Stimulated activated CD4-positive, alpha-beta T cell treated with anti-CD3 and anti-CD28 coated beads, Interleukin-15, amount 100 ng/mL, for 24 hours (primary cell): ENCODE measurements around the gene BTN1A1.
A peak's percentile ranks its signal among the peaks of the same experiment; 100 is the strongest.
"Not testable (repeated sequence)": the region's sequence is repeated elsewhere in the genome, so short reads cannot be mapped to it uniquely, and the experiment has no call there.

Experiments used
- DNase-seq: peaks from one replicate; pipeline ENCODE4 v3.0.0-alpha.2; 2020

BTN1A1 gene

DNA sequence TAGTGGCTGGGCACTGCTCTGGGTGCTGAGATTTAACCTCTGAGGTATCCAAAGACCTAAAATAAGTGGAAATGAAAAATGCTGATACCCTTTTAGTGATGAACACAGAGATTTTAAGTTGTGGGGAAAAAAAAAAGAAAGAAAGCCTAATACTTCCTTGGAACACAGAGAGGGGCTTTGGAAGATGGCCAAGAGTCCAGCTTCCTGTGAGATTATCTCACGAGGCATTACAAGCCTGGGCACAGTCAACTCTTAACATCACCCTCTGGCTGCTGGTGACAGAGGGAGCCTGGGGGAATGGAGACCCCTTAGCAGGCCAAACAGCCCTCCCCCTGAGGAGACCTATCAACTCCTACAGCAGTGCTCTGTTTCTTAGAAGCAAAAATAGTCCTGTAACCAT, 22.7 kb upstream of the BTN1A1 start:
- DNase-seq = no peak

DNA sequence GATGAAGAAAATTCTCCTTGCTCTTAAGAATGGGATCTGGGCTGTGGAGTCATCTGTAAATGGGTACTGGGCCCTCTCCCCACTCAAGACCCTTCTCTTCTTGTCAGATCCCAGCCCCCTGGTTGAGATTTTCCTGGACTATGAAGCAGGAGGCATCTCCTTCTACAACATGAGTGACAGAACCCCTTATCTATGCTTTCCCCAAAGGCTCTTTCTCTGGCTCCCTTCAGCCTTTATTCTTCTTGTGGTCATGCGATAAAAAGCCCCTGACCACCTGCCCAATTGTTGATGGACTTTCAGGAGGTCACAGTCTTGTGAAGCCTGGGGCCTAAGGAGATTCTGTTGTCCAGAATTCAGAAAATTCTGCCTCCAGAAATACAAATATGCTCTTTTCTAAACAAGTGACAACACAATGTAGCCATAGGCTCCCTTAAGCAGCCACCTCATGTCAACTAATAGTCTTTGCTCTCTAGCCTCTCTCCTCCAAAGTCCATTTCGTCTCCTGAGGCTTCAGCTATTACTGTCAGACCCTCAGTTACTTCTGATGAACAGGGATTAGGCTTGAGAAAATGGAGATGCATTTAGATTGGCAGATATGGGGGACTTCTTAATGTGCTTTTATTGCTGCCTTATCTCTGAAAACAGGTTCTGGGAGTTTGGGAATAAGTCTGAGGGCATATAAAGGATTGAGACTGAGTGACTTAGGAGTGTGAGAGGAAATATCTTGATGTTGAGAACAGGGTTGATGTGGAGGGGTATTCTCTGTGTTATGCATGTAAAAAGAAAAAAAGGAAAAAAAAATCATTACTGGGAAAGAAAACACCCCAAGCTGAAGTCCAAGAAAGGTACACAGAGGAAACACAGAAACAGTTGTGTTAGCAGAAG, 21.8 kb upstream of the BTN1A1 start:
- no peak for DNase-seq

GRCh38 chr6:26478985-26479278, 21.2 kb upstream of the BTN1A1 start:
- DNase-seq = no peak

DNA sequence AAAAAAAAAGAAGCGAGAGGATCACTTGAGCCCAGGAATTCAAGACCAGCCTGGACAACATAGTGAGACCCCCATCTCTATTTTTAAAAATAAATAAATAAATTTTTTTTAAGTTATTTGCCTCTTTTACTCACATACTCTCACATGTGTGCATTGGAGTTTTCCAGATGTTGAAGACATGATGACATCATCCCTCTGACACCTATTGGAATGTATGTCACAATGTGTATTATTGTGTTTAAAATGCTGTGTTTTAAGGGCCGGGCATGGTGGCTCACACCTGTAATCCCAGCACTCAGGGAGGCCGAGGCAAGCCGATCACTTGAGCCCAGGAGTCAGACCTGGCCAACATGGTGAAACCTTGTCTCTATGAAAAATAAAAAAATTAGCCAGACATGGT, 17.8 kb upstream of the BTN1A1 start:
- no peak for DNase-seq

GRCh38 chr6:26483727-26484126, 16.4 kb upstream of the BTN1A1 start:
- DNase-seq = no peak

DNA sequence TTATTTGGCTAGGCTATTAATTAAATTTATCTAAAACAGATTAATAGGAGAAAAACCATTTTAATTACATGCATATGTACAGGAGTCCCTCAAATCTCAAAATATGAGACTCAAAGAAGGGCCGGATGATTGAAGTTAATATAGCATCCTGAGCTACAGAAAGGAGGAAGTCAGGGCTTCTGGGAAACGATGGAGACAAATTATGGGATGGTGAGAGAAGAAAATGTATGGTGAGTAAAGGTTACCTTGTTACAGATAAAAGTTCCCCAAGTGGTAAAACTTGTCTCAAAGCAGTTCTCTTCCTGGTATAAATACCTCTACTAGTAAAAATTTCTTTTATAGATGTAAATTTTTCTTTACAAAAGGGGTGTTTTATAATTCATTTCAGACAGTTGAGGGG, 15.9 kb upstream of the BTN1A1 start:
- no peak for DNase-seq

DNA sequence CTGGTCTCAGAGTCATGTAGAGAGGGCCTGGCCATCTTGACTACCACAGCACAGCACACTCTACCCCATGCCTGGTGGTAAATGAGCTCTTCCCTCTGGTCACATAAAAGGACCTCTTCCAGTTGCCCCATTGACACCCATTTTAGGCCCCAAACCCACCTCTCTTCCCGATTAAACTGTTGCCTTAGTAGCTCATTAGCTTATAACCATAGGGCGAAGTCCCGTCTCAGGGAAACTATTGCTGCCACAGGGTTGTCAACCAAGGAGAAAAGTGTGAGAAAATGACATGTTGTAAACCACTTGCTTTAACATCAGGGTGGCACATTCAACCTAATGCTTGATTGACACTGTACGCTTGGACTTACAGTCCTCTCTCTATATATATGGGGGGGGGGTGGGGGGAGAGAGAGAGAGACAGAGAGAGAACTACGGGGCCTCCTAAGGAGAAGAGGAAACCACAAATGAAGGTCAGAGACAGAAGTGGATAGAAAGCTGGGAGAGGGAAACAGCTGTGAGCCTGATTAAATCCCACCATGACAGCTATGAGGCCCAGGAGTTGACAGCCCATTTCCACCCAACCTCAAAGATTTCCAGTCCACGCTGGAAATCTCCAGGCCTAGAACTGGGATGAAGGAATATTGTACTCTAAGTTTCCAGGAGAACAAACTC, 14.9 kb upstream of the BTN1A1 start:
- no peak for DNase-seq

DNA sequence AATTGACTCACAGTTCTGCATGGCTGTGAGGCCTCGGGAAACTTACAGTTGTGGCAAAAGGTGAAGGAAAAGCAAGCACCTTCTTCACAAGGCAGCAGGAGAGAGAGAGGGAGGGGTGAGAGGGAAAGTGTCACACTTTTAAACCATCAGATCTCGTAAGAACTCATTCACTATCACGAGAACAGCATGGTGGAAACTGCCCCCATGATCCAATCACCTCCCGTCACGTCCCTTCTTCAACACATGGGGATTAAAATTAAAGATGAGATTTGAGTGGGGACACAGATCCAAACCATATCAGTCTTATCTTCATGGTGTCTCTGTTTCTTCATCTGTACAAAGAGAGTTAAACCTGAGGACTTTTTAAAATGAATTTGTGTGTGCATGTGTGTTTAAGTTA, 13.7 kb upstream of the BTN1A1 start:
- no peak for DNase-seq

DNA sequence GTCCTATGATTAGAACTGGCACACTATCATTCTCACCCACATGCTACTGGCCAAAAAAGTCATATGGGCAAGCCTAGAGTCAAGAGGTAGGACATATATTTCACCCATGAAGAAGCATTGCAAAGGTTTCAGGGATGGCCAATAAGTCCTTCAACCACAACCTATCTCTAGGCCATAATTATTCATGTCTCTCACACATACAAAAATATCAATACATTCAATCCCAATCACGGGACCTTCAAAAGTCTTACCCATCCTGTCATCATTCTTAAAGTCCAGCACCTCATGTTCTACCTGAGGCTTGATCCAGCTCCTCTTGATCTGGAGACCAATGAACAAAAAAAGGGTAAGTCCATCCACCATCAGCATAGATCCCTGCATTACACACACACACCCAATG, 12.6 kb upstream of the BTN1A1 start:
- no peak for DNase-seq

DNA sequence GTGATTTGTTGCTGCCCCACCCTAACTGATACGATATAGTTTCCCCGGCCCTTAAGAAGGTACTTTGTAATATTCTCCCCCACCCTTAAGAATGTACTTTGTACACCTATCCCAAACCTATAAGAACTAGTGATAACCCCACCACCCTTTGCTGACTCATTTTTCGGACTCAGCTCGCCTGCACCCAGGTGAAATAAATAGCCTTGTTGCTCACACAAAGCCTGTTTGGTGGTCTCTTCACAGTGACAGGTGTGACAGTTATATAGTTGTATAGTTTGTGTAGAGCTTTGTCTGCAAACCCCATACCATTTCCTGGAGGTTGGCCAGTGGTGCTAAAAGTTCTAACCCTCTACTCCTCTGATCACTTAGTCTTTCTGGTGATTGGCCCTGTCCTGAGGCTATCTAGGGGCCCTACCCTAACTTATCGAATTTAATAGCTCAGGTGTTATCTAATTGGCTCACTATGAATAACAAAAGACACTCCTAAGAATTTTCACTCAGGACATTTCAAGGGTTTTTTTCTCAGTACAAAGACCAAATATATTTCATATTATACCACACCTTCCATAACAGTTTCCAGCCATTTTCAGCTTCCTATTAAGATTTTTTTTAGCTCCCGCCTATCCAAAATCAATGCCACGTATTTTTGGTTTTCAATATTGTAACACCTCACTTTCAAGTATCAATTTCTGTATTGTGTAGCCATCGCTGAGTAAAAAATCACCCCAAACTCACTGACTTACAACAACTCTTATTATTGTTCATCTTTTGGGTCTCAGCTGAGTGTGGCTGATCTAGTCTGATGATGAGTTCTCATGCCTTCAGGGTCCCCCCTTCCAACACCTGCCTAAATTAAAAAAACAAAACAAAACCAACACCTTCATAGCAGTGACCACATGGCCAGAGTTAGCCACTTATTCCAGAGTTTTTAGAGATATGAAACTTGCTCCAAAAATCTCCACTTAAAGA, 9.8 kb upstream of the BTN1A1 start:
- DNase-seq = no peak

- DNase-seq = no peak
Measured at GRCh38 chr6:26491604-26492003, 8.5 kb upstream of the BTN1A1 start.

DNA sequence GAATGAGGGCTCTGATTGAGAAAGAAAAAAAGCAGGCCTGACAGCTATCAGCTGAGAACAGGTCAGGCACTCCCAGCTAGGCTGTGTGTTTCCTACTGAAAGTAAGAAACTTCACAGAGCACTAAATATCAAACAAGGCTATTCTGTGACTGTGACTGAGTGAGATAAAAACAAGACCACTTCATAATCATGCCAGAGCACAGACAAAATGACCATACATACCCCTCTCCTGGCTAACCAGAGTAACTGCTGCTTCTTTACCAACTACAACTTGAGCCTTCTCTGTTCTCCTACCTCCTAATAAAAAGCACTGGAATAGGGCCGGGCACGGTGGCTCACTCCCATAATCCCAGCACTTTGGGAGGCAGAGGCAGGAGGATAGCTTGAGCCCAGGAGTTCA, 6.8 kb upstream of the BTN1A1 start:
- DNase-seq = no peak

- DNase-seq = no peak
Measured at GRCh38 chr6:26494117-26494516, 6.0 kb upstream of the BTN1A1 start.

DNA sequence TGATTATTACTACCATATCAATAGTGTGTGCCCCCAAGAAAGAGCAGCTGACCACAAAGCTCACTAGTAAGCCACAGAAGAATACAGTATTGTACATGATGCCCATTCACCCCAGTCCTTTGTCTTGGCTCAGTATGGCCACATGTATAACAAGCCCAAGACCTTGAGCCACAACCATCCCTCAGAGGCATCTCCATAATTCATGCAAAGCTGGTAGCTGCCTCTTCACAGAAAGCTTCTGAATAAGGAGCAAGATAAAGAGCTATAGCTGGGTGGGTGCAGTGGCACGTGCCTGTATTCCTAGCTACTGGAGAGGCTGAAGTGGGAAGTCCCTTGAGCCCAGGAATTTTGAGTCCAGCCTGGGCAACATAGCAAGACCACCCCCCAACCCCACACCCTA, 4.8 kb upstream of the BTN1A1 start:
- DNase-seq = no peak

- DNase-seq = no peak
Measured at GRCh38 chr6:26497610-26498009, 2.5 kb upstream of the BTN1A1 start.

DNA sequence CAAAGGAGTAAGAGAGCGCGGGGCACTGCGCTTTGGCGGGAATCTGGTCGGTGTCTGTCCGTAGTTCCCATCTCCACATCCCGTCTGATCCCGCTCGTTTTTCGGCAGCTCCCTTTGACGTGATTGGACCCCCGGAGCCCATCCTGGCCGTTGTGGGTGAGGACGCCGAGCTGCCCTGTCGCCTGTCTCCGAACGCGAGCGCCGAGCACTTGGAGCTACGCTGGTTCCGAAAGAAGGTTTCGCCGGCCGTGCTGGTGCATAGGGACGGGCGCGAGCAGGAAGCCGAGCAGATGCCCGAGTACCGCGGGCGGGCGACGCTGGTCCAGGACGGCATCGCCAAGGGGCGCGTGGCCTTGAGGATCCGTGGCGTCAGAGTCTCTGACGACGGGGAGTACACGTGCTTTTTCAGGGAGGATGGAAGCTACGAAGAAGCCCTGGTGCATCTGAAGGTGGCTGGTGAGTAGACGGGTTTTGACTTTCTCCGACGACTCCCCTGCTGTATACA, 1.4 kb downstream of the BTN1A1 start:
- DNase-seq = peak; percentile 55

- no peak for DNase-seq
Measured at GRCh38 chr6:26502165-26502564, 2.1 kb downstream of the BTN1A1 start.

DNA sequence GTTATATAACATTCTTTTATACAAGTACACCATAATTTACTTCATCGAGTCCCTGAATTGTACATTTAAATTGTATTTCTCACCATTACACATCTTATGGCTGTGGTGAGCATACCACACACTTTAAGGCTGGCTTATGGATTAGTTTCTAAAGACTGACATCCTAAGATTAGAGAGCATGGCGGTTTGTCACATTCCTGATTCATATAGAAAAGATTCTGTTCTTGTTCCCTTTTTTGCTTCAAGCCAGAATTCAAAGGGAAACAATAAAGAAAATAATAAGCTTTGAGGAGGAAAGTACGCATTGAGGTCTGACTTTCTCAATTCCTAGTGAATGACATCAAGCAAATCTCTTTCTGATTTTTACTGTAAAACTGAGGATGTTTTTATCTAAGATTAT, 2.5 kb downstream of the BTN1A1 start:
- no peak for DNase-seq

DNA sequence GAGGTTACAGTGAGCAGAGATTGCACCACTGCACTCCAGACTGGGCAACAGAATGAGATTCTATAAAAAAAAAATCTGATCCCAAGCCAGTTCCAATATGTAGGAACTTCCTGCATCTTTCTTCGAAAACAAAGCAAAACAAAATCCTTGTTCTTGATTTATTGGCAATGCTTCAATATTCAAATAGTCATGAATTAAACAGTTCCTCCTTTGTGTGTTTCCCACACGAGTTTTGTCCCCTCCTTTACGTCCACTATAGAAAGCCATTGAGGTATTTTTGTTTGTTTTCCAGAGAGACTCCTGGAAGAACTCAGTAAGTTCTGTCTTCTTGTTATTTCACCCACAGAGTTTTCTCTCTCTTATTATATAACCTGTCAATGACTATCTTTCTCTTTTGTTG, 7.6 kb downstream of the BTN1A1 start:
- no peak for DNase-seq

- DNase-seq = not testable (repeated sequence)
Measured at GRCh38 chr6:26511033-26511432, 10.9 kb downstream of the BTN1A1 start.

DNA sequence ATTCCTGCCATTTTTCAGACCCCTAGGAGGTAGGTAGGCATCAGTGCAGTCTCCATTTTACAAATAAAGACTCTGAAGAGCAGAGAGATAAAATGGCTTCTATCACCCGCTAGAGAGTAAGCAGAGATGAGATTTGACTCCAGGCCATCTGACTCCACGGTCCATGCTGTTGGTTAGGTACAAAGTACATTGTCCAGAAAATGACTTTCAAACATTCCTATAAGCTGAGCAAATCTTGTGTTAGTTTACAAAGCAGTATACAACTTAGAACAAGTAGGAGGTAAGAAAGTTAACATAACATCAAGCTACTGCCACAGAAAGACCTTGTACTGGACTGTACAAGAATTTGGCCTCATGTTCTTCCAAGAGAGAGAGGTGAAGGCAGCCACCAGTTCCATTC, 14.9 kb downstream of the BTN1A1 start:
- DNase-seq = no peak

DNA sequence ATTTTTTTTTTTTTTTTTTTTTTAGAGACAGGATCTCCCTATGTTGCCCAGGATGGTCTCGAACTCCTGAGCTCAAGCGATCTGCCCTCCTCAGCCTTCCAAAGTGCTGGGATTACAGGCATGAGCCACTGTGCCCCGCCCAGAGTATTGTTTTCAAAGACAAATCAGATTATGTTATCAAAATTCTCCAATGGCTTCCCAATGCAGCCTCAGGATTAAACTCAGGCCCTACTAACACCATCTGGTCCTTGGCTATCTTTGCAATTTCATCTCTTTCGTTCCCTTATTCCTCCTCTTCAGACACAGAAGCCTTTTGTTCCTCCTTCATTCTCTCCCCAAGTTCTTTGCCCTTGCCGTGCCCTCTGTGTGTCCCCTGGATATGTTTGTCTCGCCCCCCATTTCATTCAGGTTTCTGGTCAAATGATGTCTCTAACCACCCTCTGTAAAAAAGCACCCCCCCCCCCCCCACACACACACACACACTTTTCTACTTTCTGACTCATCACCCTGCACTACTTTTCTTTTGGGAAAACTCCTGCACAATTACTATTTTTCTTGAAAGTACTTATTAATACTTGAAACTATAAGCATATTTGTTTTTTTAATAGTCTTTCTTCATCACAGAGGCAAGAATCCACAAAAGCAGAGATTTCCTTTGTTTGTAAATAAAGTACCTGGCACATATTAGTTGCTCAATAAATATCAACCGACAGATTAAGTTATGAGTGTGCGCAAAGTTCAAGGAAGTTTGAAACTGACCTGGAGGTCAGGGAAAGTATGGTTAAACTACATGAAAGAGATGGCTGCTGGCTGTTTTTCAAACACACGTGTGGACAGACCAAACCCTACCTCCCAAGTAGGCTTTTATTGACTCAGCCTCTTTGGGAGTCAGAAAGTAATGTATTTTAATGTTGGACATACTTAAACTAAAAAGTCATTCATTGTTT, 16.7 kb downstream of the BTN1A1 start:
- DNase-seq = no peak
